ENCODE data around the gene GSE1.

The GSE1 gene

GRCh38 chr16:85567101-85567866 is 45.8 kb upstream of the GSE1 start:
- TF ChIP-seq CTCF (IDR thresholded peaks at IDR 0.05): no peak

- no peak for TF ChIP-seq CTCF (IDR thresholded peaks at IDR 0.05)
Observed at GRCh38 chr16:85567935-85568334, 45.2 kb upstream of the GSE1 start.

DNA sequence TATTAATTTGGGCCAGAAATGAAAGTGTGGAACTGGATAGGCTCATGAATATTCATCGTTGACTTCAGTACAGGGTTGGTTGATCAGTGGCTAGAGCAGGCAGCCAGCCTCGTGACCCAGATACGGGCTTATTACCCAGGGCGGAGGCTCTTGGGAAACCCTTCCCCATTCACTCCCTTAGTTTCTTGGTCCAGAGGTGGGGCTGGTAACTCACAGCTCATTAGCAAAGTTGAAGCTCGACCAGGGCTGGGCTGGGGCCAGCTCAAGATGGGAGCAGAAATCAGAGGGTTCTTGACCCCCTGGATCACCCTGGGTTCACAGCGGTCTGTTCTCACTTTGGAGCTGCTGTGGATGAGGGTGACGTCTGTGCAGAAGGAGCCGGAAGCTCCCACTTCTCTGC is 44.6 kb upstream of the GSE1 start:
- TF ChIP-seq CTCF (IDR thresholded peaks at IDR 0.05): no peak

- no peak for TF ChIP-seq CTCF (IDR thresholded peaks at IDR 0.05)
Observed at GRCh38 chr16:85569039-85569614, 44.0 kb upstream of the GSE1 start.

DNA sequence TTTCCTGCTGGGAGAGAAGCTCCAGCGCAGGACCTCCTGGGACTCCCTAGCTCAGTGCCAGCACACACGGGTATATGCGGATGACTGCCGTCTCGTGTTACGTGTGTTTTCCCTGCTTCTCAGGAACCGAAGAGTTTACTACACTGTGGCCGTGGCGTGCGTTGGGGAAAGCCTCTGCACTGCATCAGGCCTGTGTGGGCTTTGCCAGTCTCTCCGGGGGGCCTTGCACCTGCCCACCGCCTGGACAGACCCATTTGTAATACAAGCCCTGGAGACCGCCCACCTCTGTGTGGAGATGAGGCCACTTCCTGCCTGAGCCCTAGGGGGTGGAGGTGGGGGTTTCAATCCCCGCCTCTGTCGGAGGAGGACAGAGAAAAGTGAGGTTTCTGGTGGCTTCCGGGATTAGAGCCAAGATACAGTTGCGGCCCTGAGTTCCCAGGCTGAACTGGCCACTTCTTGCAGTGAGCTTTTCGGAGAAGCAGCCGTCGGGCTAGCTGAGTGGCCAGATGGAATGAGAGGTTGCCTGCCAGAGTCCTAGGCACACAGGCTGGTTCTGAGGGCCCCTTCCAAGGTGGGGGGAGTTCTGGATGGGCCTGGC is 43.4 kb upstream of the GSE1 start:
- no peak for TF ChIP-seq CTCF (IDR thresholded peaks at IDR 0.05)

- no peak for TF ChIP-seq CTCF (IDR thresholded peaks at IDR 0.05)
Observed at GRCh38 chr16:85570213-85570734, 42.8 kb upstream of the GSE1 start.

DNA sequence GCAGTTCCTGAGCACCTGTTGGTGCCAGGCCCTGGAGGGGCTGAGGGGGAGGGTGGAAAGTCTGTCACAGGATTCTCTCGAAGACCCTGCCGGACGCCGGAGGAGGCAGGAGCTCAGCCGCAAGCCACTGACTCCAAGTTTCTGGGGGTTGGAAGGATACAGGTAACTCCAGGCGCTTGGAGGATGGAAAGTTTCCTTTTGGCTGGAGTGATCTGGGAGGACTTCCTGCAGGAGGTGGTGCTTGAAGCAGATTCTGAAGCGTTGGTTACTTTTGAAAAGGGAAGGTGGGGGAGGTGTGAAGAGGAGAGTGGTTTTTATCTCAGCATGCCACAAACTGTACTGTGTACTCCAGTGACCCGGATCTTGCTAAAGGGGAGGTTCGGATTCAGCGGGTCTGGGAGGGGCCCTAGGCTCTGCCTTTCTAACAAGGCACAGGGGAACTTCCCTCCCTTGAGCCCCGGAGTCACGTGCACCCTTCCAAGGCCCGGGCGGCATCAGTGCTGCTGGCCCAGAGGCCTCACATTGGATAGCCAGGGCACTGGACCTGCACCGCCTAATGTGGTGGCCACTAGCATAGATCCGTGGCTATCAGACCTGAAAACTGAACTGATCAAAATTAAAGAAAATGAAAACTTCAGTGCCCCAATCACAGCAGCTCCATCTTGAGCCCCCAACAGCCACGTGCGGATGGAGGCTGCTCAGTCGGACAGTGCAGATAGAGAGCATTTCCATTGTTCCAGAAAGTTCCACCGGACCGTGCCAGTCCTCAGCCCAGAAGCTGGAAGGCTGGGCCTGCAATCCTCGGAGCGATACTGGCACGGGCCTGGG is 42.2 kb upstream of the GSE1 start:
- no peak for TF ChIP-seq CTCF (IDR thresholded peaks at IDR 0.05)
